IMR-90 (cell line): ENCODE results near the gene NEGR1.

Experiments
- BHLHE40 ChIP-seq: fragments of 150-350 bp; IDR thresholded peaks from 2 replicates; pipeline ENCODE4 v1.6.1; 2016; ENCODE audit warnings: mild to moderate bottlenecking, low read depth, low read length
- CEBPB ChIP-seq: IDR thresholded peaks from 2 replicates; pipeline ENCODE4 v1.6.1; 2012; ENCODE audit warnings: low read depth, low read length, improper control_type of control experiment
- CTCF ChIP-seq: conservative IDR thresholded peaks from 2 replicates; pipeline ENCODE4 v1.5.1; 2012; ENCODE audit warnings: mild to moderate bottlenecking, low read depth, low read length, improper control_type of control experiment
- ELK1 ChIP-seq: fragments of 150-350 bp; IDR thresholded peaks from 2 replicates; pipeline ENCODE4 v1.6.1; 2016; ENCODE audit warnings: low read depth, mild to moderate bottlenecking, low read length, moderate library complexity, borderline replicate concordance
- FOS ChIP-seq: fragments of 150-350 bp; IDR thresholded peaks from 2 replicates; pipeline ENCODE4 v1.6.1; 2016; ENCODE audit warnings: low read depth, low read length
- MAFK ChIP-seq: IDR thresholded peaks from 2 replicates; pipeline ENCODE4 v1.6.1; 2012; ENCODE audit warnings: low read depth, low read length, improper control_type of control experiment
- MAZ ChIP-seq: IDR thresholded peaks from 2 replicates; pipeline ENCODE4 v1.6.1; 2012; ENCODE audit warnings: low read depth, mild to moderate bottlenecking, low read length, improper control_type of control experiment, moderate library complexity, borderline replicate concordance
- MXI1 ChIP-seq: IDR thresholded peaks from 2 replicates; pipeline ENCODE4 v1.6.1; 2012; ENCODE audit warnings: low read depth, mild to moderate bottlenecking, low read length, moderate library complexity, borderline replicate concordance
- POLR2A ChIP-seq: IDR thresholded peaks from 2 replicates; pipeline ENCODE4 v1.6.1; 2012; ENCODE audit warnings: mild to moderate bottlenecking, low read depth, low read length
- RAD21 ChIP-seq: IDR thresholded peaks from 2 replicates; pipeline ENCODE4 v1.6.1; 2012; ENCODE audit warnings: low read length, improper control_type of control experiment
- RFX5 ChIP-seq: IDR thresholded peaks from 2 replicates; pipeline ENCODE4 v1.8.0; 2012; ENCODE audit warnings: low read depth, mild to moderate bottlenecking, low read length, moderate library complexity
- SMC3 ChIP-seq: fragments of 150-350 bp; IDR thresholded peaks from 2 replicates; pipeline ENCODE4 v1.6.1; 2016; ENCODE audit warnings: low read depth, mild to moderate bottlenecking, antibody characterized with exemption, low read length, moderate library complexity

- TF ChIP-seq CTCF = no peak
- no peak for TF ChIP-seq BHLHE40
- TF ChIP-seq MXI1 = no peak
- no peak for TF ChIP-seq SMC3
- TF ChIP-seq FOS = no peak
- no peak for TF ChIP-seq POLR2A
- TF ChIP-seq RAD21 = no peak
- no peak for TF ChIP-seq RFX5
- TF ChIP-seq ELK1 = no peak
- TF ChIP-seq CEBPB = no peak
- TF ChIP-seq MAZ = no peak
- no peak for TF ChIP-seq MAFK
These were observed 302.5 kb downstream of the NEGR1 start for GRCh38 chr1:71979882-71980281.
